Motor neuron (in vitro differentiated cells): Measurements from ENCODE around the gene DIS3L2. TPM values are rescaled to one million over a fixed set of nuclear protein-coding genes. Genes with fewer than 3 reads are reported as not detected.
"Not testable (repeated sequence)": the region's sequence is repeated elsewhere in the genome, so short reads cannot be mapped to it uniquely, and the experiment has no call there.

ENCODE experiments used
- ATAC-seq, 8 experiments: fragments of 200-7000 bp; cut with Tn5 transposase; replicated peaks in 6 of 8; 2 replicates each; pipeline ENCODE4 v1.8.0; 2021; ENCODE audit warnings: mild to moderate bottlenecking in 8 of 8, moderate library complexity in 8 of 8
- H3K27ac ChIP-seq, 2 donors: fragments of 250-450 bp; sonication (Bioruptor Pico); 2 replicates each; pipeline ENCODE4 v1.9.0; 2021; ENCODE audit warnings: antibody characterized with exemption in 2 of 2, mild to moderate bottlenecking in 2 of 2, moderate library complexity in 1 of 2
- H3K4me1 ChIP-seq, 2 donors: fragments of 250-450 bp; sonication (Bioruptor Pico); replicated peaks in 1 of 2; 2 replicates each; pipeline ENCODE4 v1.6.1; 2021; ENCODE audit warnings: antibody characterized with exemption in 2 of 2, mild to moderate bottlenecking in 2 of 2, moderate library complexity in 1 of 2
- H3K4me3 ChIP-seq, 5 donors: fragments of 250-450 bp; sonication (Bioruptor Pico); 2 replicates each; pipeline ENCODE4 v1.9.0; 2021; ENCODE audit warnings: antibody characterized with exemption in 5 of 5, mild to moderate bottlenecking in 5 of 5, moderate library complexity in 4 of 5
- WGBS, 10 experiments: fragments of 450-650 bp; shearing (Covaris generic); methylation state at CpG; one replicate each; pipeline ENCODE4 v1.0.0; 2022; 5-methylcytosine and 5-hydroxymethylcytosine counted together
- in situ Hi-C, 9 experiments: fragments of 400-800 bp; cut with MboI; loops; one replicate each; pipeline ENCODE4 v1.15.0; 2021; ENCODE audit warnings: low sequenced_read_pairs in 9 of 9, low pct_unique_long_range_greater_than_20kb in 2 of 9; ENCODE audit not compliant: unreplicated experiment in 9 of 9
- total RNA-seq, 8 experiments: library from RNA; unstranded; fragments of 300-600 nt; gene quantifications; 2 replicates each; pipeline versions ENCODE4 v1.2.3 to v1.2.4, GENCODE V29; 2022

Gene DIS3L2
- total RNA-seq, 8 experiments from 2014 or later, result 10.6 to 33.1 (median 21.8) TPM

DNA sequence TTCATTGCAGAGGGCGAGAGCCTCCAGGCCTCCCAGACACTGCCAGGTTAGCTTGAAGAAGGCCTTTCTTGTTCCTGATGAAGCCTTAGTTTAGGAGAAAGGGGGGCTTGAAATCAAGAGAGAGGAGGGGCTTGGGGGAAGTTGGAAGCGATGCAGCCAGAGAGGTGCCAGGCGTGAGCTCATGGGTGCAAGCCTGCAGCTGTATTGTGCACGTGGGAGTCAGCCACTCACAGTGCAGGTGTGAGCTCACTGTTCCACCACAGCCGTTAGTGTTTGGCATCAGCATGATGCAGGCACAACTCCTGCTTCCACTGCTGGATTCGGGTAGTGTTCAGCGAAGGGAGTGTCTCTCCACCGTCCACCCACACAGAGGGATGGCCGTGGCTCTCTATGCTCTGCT, 348.6 kb downstream of the DIS3L2 start:
- Histone ChIP-seq H3K4me1 (no peaks in the 10 kb centered on the region), H3K27ac (no peak overlapping the region), H3K4me3 (no peak overlapping the region)
- WGBS, 10 experiments, result 83 to 100% (median 89%) methylated on average over 1 to 6 of the region's 9 CpGs; no CpG with 5 or more reads in 5 of the 10 experiments
- in situ Hi-C loops, result loop anchor here in 4 of 9 experiments (25.0 kb wide), 1 partner anchor 398 kb away; no protein-coding TSS in a partner anchor
- ATAC-seq, result peak in 1 of 8 experiments; percentile 20

DNA sequence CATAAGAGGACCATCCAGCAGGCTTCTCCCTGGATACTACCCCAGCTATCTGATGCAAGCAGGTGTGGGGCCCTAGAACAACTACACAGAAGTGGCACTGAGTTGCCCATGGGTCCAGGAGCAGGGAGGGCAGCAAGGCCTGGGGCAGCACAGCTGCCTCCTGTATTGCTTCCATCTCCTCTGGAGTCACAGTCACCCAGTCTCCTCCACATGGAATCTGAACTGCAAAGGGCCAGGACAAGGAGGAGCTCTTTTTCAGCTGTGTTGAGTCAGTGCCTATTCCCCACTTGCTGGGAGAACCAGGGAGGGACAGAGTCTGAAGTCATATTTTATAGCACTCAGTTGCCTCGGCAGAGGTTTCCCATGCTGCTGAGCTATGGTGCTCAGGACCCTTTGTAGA, 349.2 kb downstream of the DIS3L2 start:
- in situ Hi-C loops, result loop anchor here in 4 of 9 experiments (25.0 kb wide), 1 partner anchor 398 kb away; no protein-coding TSS in a partner anchor
- 83 to 86% (median 86%) methylated on average over 1 of the region's 1 CpG; no CpG with 5 or more reads in 7 of the 10 experiments for WGBS, 10 experiments
- Histone ChIP-seq H3K27ac (no peak overlapping the region), H3K4me1 (peaks cover 0 to 2% of the 10 kb centered on the region in 2 donors), H3K4me3 (no peak overlapping the region)
- peak in 2 of 8 experiments; percentile 28 to 76 for ATAC-seq

DNA sequence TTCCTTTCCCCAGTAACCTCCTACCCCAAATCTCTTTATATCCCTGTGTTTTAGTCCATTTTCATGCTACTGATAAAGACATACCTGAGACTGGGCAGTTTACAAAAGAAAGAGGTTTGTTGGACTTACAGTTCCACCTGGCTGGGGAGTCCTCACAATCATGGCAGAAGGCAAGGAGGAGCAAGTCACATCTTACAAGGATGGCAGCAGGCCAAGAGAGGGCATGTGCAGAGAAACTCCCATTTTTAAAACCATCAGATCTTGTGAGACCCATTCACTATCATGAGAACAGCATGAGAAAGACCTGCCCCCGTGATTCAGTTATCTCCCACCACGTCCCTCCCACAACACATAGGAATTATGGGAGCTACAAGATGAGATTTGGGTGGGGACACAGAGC, 352.1 kb downstream of the DIS3L2 start:
- not testable (repeated sequence) for H3K4me3 ChIP-seq, H3K27ac ChIP-seq, ATAC-seq
- WGBS, 10 experiments, result 92 to 100% (median 100%) methylated on average over 1 to 2 of the region's 2 CpGs; no CpG with 5 or more reads in 7 of the 10 experiments
- H3K4me1 ChIP-seq, result peaks cover 3 to 16% of the 10 kb centered on the region in 2 donors
- in situ Hi-C loops, result loop anchor here in 4 of 9 experiments (25.0 kb wide), 1 partner anchor 401 kb away; no protein-coding TSS in a partner anchor

DNA sequence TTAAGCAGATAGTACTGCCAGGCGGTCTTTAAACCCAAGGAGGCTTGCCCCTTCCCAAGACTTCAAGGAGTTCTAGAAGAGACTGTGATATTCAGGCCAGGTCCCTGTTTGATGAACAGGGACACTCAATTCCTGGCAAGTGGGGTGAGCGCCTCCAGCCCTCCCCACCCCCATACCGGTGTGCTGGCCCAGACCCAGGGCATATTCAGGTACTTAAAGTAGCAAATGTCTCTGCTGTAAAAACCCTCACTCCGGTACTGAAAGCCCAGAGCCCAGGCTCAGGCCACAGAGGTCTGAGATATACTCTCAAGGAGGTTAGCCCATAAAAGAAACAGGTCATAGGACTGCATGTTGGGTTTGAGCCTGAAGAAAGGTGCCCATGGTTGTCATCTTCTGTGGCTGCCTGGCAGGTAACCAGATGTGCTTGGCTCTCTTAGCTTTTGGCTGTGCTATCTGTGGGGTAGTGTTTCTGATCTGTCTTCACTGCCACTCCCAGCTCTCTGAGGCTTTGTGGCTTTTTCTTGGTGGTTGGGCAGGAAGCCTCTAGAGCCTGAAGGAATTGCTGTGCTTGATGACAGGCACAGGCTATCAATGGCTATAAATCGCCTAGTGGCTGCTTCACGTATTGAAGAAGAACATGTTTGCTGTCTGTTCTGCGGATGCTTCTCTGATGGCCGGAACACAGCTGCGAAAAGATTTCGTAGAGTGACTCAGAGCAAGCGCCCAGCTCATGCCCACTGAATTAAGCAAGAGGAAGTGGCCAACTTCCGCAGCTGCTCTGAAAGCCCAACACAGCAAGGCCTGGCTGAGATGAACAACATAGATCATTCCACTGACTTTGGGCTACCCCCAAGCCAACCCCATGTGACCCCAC, 353.8 kb downstream of the DIS3L2 start:
- in situ Hi-C loops, result loop anchor here in 4 of 9 experiments (25.0 kb wide), 1 partner anchor 403 kb away; no protein-coding TSS in a partner anchor
- Histone ChIP-seq H3K27ac (no peak overlapping the region), H3K4me3 (no peak overlapping the region), H3K4me1 (peaks cover 3 to 16% of the 10 kb centered on the region in 2 donors)
- peak in 2 of 8 experiments; percentile 81 to 87 for ATAC-seq
- WGBS, 10 experiments, result 60 to 100% (median 94%) methylated on average over 3 to 8 of the region's 12 CpGs; no CpG with 5 or more reads in 4 of the 10 experiments

DNA sequence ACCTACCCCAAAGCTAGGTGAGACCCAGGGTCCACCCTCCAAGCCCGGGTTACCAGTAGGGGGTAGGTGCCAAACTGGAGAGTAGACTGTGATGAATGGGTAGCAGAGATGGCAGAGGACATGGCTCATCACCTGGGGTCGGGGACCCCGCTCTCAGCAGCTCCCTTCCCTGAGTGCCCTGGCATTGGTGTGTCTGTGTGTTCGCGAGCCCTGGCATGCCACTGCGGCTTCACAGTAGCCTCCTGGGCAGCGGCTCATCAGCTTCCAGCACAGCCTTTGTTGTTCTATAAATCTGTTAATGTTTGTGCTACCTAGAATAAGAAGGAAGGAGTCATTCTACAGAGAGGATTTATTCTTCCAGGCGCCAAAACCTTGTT, 354.4 kb downstream of the DIS3L2 start:
- H3K4me3 ChIP-seq, result no peak overlapping the region
- peaks cover 3 to 16% of the 10 kb centered on the region in 2 donors for H3K4me1 ChIP-seq
- peak in 1 of 8 experiments; percentile 14 for ATAC-seq
- in situ Hi-C loops, result loop anchor here in 4 of 9 experiments (25.0 kb wide), 1 partner anchor 404 kb away; no protein-coding TSS in a partner anchor
- no peak overlapping the region for H3K27ac ChIP-seq
- 83 to 100% (median 100%) methylated on average over 1 to 4 of the region's 8 CpGs; no CpG with 5 or more reads in 5 of the 10 experiments for WGBS, 10 experiments

DNA sequence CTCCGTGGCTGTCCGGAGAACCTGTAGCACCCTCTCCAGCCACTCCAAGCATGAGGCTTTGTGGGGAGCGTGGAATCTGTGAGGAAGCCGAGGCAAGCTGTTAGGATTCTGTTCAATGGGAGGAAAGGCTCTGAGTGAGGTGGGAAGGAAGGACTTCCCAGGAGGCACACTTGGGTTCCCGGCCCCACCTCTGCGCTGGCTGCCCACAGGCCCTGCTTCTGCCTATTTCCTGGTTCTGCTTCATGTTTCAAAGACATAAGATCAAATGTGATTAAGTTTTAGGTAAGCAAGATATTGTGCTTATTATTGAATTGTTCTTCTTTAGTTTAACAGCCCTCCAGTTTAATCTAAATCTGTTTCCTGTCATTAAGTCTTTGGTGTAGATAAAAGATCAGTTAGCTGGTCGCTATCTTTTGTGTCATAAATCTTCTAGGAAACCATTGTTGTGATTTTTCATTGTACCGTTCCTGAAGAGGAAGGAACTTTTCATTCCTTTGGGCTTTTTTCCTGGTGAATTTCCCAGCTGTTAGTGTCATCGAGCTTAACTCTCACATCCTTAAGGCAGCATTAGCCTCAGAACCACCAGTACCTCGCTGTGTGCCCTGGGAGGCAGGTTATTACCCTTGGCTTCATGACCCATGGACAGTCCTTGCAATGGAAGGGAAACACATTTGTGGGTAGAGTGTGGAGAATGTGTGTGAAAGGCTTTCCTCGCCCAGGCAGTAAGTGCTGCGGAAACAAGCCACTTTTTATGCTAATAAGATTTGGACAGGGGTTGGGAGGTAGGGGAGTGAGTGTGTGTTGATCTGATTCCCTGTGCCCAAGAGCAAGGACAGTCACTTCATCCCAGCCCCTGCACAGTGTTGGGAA, 355.2 kb downstream of the DIS3L2 start:
- 0 to 97% (median 37%) methylated on average over 1 to 6 of the region's 12 CpGs; no CpG with 5 or more reads in 1 of the 10 experiments for WGBS, 10 experiments
- Histone ChIP-seq H3K4me1 (peaks cover 3 to 16% of the 10 kb centered on the region in 2 donors), H3K4me3 (no peak overlapping the region), H3K27ac (no peak overlapping the region)
- in situ Hi-C loops, result loop anchor here in 4 of 9 experiments (25.0 kb wide), 1 partner anchor 404 kb away; no protein-coding TSS in a partner anchor
- ATAC-seq, result peak in 1 of 8 experiments; percentile 13

DNA sequence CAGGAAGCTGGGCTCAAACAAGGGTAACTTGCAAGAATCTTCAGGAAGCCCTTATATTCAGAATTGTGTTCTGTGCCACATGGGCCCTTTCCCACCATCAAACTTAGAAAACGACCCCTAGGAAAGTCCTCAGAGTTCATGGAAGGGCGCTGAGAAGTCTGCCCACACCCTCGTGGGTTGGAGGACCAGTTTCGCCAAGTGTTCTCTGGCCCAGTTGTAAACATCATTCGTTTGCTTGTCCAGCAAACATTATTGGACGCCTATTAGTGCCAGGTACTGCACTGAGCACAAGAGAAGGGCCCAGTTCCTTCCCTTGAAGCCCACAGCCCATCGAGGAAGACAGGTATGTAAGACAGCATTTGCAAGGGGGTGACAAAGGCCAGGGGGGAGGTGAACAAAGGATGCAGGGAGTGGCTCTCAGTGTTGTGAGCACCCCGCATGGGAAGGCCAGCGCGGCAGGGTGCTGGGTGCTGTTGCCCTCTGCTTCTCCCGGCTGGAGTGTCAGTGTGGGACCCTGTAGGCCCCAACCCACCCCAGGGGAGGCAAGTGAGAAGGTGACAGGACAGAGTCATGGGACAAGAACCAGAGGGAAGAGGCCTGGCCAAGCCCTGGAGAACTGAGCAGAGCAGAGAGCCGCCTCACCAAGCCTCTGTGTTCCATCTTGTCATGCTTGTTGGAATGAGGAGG, 356.8 kb downstream of the DIS3L2 start:
- WGBS, 10 experiments, result 89 to 100% (median 100%) methylated on average over 2 to 11 of the region's 12 CpGs; no CpG with 5 or more reads in 2 of the 10 experiments
- in situ Hi-C loops, result loop anchor here in 4 of 9 experiments (25.0 kb wide), 1 partner anchor 406 kb away; no protein-coding TSS in a partner anchor

DNA sequence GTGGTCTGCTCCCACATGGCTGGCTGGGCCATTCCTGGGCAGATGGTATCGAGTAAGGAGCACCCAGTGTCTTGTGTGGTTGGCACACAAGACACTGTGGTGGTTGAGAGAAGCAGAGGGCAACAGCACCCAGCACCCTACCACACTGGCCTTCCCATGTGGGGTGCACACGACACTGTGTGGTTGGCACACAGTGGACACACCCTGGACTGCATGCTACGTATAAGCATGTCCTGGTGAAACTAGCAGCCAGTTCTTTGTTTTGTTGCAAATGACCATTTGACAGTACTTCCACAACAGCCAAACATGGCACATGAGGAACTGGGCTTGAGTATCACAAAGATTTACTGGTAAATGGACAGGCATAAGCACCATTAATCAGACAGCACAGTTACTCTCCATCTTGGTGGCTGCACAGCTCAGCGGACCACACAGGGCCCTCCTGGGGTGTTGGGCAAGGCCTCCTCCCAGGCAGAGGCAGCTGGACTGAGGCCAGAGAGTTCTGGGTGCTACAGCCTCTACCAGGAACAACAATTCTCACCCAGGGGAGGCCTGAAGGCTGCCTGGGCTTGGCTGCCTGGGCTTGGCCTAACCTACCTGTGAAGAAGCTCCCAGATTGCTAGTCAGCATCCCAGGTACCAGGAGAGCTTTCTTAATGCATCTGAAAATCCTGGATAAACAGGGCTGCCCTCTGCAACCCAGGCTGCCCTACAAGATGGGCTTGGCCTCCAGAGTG, 357.7 kb downstream of the DIS3L2 start:
- Histone ChIP-seq H3K4me3 (no peak overlapping the region), H3K27ac (no peak overlapping the region), H3K4me1 (peaks cover 3 to 16% of the 10 kb centered on the region in 2 donors)
- 60 to 100% (median 93%) methylated on average over 1 to 4 of the region's 4 CpGs; no CpG with 5 or more reads in 6 of the 10 experiments for WGBS, 10 experiments
- no peak for ATAC-seq
- in situ Hi-C loops, result loop anchor here in 4 of 9 experiments (25.0 kb wide), 1 partner anchor 407 kb away; no protein-coding TSS in a partner anchor

More for the DNA sequence above, 356.8 kb downstream of the DIS3L2 start:
- no peak overlapping the region for H3K4me3 ChIP-seq
- ATAC-seq, result no peak
- H3K27ac ChIP-seq, result no peak overlapping the region
- peaks cover 3 to 16% of the 10 kb centered on the region in 2 donors for H3K4me1 ChIP-seq

DNA sequence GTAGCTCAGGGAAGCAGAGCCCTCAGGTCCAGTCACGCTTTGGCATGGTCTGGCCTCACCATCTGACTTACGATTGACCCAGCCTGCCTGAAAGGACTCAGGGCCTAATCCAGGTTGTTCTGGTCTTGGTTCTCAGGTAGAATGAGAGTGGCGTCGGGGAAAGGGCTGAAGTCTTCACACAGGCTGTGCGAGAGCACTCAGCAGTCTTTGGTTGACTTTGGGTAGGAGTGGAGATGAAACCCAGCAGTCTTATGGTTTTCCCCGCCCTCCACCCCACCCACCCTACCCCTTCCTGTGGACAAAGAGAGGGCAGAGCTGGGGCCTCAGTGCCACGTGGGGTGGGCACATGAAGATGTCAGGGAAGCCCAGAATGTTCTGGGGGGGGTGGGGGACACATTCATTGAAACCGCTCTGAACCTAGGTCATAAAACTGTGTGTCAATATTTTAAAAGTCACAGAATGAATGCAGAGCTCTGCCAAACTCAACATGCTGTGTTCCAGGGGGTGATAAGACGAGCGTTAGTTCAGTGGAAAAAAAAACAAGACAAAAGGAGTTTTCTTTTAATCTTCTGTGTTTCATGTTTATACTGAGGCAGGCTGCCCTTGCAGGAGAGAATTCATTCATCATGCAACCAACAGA, 358.4 kb downstream of the DIS3L2 start:
- Histone ChIP-seq H3K4me3 (no peak overlapping the region), H3K4me1 (peaks cover 3 to 16% of the 10 kb centered on the region in 2 donors), H3K27ac (no peak overlapping the region)
- ATAC-seq, result peak in 1 of 8 experiments; percentile 25
- in situ Hi-C loops, result loop anchor here in 6 of 9 experiments (10.0 to 25.0 kb wide), 2 partner anchors 408 to 415 kb away; no protein-coding TSS in a partner anchor
- WGBS, 10 experiments, result 80 to 100% (median 100%) methylated on average over 1 to 2 of the region's 10 CpGs; no CpG with 5 or more reads in 5 of the 10 experiments

DNA sequence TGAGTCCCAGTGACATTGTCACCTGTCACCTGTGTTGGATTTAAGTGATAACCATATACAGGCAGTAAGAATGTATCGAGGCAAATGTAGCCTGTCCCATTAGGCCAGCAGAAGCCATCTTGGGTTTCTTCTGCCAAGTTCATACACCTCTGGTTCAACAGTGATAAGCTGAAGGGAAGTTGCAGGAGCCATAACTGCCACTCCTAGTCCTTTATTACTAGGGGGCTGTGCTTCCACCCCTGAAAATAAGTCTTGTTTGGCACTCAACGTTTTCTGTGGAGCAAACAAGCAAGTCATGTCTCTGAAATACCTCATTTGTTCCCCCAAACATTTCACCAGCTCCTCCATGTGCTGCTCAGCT, 358.9 kb downstream of the DIS3L2 start:
- ATAC-seq, result no peak
- in situ Hi-C loops, result loop anchor here in 6 of 9 experiments (10.0 to 25.0 kb wide), 2 partner anchors 408 to 416 kb away; no protein-coding TSS in a partner anchor
- Histone ChIP-seq H3K27ac (no peak overlapping the region), H3K4me1 (peaks cover 3 to 17% of the 10 kb centered on the region in 2 donors), H3K4me3 (no peak overlapping the region)
- WGBS, 10 experiments, result 0 to 100% (median 80%) methylated on average over 1 to 2 of the region's 2 CpGs; no CpG with 5 or more reads in 3 of the 10 experiments
